LNCaP clone FGC (cell line): ENCODE data around the gene ARL5B.

Experiments
- DNase-seq: peaks from one replicate; pipeline ENCODE4 v3.0.0-alpha.2; 2011; ENCODE audit warnings: low read depth
- H3K4me3 ChIP-seq: 2 replicates; pipeline ENCODE4 v1.5.1; 2011; ENCODE audit warnings: mild to moderate bottlenecking, low read depth, low read length, control low read depth
- TF ChIP-seq, protein P1 (sequence below): IDR thresholded peaks from 2 replicates; pipeline ENCODE4 v1.5.1; 2012; ENCODE audit warnings: mild to moderate bottlenecking; ENCODE audit not compliant: control insufficient read depth, insufficient read depth; ENCODE audit errors: extremely low read depth

The ARL5B gene

DNA sequence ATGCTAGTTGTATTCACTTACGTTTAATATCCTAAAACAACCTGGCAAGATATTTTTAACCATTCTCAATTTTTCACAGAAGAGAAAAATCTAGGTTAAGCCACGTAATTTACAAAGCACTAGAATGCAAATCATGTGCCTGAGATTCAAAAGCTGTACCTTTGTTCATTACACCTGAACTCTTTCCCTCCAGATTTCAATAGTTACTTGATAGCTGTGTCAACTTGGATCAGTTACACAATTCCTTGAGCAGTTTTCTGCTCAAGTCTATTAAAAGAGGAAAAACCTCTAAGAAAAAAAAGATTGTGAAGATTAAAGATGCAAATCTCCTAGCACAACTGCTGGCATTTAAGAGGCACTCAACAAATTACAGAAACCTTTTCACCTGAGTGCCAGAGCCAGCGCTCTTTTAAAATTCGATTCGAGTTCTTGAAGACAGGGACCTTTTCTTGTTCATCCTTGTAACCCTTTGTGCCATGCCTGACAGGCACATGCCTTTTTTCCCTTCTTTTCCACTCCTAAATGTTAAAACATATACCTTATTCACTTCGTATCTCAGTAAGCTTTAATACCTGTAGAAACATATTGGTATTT, 8.7 kb upstream of the ARL5B start:
- DNase-seq, result no peak
- H3K4me3 ChIP-seq, result peak overlapping the region; percentile 88
- TF ChIP-seq, protein P1, sequence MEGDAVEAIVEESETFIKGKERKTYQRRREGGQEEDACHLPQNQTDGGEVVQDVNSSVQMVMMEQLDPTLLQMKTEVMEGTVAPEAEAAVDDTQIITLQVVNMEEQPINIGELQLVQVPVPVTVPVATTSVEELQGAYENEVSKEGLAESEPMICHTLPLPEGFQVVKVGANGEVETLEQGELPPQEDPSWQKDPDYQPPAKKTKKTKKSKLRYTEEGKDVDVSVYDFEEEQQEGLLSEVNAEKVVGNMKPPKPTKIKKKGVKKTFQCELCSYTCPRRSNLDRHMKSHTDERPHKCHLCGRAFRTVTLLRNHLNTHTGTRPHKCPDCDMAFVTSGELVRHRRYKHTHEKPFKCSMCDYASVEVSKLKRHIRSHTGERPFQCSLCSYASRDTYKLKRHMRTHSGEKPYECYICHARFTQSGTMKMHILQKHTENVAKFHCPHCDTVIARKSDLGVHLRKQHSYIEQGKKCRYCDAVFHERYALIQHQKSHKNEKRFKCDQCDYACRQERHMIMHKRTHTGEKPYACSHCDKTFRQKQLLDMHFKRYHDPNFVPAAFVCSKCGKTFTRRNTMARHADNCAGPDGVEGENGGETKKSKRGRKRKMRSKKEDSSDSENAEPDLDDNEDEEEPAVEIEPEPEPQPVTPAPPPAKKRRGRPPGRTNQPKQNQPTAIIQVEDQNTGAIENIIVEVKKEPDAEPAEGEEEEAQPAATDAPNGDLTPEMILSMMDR, result no peak

DNA sequence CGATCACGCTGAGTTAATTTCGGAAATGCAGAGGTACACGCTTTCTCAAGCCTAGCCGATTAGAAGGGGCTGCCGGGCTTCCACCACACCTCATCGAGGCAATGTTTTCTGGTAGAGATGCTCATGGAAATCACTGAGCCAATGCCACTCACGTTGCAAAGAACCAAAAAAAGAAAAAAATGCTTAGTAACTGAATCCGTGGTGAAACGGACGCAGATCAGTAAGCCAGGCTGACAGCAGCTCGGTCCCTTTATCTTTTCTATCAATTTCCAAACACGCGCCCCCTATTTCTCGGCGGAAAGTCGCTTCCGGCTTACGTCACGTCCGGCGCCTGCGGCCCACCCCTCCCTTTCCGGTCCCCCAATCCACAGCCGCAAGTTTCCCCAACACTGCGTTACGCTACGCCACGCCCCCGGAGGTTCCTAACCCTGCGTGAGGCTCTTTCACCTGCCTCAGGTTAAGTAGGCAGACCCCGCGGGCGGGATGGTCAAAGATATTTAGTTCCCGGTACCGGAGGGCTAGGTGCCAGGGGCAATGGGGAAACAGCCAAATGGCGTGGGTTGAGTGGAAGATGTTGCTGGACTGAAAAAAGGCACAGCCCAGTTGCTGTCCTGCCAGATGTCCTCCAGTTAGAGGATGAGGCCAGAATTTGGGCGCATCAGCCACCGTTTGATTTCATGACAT, 7.8 kb upstream of the ARL5B start, which contains the start of gene NSUN6:
NSUN6 (minus strand) TSS at position 264 of the 684 bp plus-strand sequence. CDS start 384 bp downstream, outside the sequence.
- TF ChIP-seq, protein P1, result no peak
- peak; percentile 62 for DNase-seq
- H3K4me3 ChIP-seq, result peak within 1 kb of the TSS; percentile 88

DNA sequence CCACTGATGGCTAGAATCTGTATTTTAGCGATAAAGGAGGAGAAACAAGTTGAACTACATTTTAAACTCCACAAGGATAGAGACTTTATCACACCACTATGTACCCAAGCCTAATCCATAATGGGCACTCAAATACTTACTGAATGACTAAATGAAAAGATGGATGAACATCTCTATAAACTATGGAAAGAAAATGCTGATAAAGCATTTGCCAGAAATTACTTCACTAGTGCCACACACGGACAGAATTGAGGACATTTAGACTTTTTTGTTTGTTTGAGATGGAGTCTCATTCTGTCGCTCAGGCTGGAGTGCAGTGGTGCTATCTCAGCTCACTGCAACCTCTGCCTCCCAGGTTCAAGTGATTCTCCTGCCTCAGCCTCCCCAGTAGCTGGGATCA, 6.1 kb upstream of the ARL5B start:
- DNase-seq, result no peak
- TF ChIP-seq, protein P1, result no peak

DNA sequence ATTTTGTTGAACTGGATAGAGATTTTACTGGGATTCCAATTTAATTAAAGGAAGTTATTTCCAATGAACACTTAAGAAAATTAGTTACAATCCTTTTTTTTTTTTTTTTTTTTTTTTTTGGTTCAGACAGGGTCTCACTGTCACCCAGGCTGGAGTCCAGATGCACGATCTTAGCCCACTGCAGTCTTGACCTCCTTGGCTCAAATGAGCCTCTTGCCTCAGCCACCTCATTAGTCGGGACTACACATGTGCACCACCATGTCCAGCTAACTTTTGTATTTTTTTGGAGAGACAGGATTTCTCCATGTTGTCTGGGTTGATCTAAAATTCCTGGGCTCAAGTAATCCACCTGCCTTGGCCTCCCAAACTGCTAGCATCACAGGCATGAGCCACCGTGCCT, 2.5 kb upstream of the ARL5B start:
- DNase-seq, result no peak
- TF ChIP-seq, protein P1, result no peak
- H3K4me3 ChIP-seq, result no peak overlapping the region

More for the DNA sequence above, 6.1 kb upstream of the ARL5B start:
- no peak overlapping the region for H3K4me3 ChIP-seq

DNA sequence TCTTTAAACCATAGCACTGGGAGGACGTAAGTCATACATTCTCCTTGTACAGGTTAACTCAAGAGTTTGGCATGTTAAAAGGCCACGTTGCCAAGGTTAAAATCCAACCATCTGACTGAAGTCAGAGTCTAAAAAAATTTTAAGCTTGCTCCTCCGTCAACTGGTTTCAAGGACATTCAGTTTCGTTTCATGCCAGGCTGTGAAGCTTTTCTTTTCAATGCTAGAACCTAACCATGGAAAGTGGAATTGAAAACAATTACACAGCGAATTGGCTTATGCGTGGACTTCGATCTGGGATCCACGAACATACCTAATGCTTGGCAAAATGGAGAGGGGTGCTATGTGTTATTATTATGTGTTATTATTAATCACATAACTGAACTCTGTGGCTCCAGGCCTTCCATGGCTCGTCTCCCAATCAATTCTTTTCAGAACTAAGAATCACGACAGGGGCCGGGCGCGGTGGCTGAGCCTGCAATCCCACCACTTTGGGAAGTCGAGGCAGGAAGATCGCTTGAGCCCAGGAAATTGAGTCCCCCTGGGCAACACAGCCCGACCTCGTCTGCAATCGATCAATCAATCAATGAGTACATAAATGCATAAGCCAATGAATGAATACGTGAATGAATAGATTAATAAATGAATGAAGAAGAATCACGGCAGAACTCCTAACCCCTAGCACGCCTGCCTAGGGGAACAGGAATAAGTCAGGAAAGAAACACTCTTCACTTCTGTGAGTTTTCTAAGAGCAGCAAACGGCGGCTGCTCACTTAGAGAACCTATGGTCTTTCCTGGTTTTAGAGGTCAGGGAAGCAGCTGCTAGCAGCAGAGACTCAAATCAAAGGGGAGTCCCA, 733 bp upstream of the ARL5B start:
- DNase-seq, result no peak
- TF ChIP-seq, protein P1, result no peak
- H3K4me3 ChIP-seq, result peak overlapping the region; percentile 91

DNA sequence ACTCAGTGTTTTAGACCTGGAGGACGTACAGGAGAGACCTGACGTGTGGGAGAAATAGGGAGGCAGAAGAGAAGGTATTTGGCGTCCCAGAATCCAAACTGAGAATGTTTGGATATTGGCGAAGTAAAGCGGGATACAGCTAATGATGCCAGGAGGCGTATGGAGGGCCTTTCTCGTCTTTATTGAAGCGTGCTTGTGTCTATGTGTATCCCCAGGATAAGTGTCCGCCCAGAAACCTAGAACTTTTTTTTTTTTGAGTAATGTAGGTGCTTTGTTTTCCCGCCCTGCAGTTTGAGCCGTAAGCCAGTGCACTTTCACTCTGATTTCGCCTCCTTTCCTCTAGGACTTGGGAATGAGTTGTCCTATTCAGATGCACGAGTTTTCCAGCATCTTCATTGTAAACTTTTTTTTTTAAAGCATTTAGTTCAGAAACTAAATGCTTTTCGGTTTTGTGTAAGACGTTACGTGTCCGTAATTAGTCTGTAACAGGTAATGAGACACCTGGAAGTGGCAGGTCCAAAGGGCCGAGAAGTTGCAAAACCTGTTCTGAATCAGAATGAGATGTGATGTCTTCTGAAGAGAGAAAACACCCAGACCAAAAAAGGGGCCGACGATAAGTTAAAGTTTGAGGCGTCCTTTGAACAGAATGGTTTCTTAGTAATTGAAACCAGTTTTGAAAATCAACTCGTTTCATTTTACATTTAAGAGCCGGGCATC, 746 bp downstream of the ARL5B start:
- H3K4me3 ChIP-seq, result peak overlapping the region; percentile 91
- TF ChIP-seq, protein P1, result no peak
- no peak for DNase-seq
